ENCODE data around the gene SMYD5.

- TF ChIP-seq ZBTB20 (tag by site-specific recombination; IDR thresholded peaks at IDR 0.05) (no peak), ZNF792 (tag by site-specific recombination; IDR thresholded peaks at IDR 0.05) (no peak), ZNF645 (tag by site-specific recombination; IDR thresholded peaks at IDR 0.05) (no peak), CTCF (tag by site-specific recombination; IDR thresholded peaks at IDR 0.05) (no peak), SP2 (tag by site-specific recombination; IDR thresholded peaks at IDR 0.05) (no peak), ZNF658 (tag by site-specific recombination; IDR thresholded peaks at IDR 0.05) (no peak), ZNF121 (tag by site-specific recombination; IDR thresholded peaks at IDR 0.05) (no peak)
These were observed 38.4 kb downstream of the SMYD5 start for GRCh38 chr2:73252238-73253027.
